SK-N-SH (cell line): ENCODE results near the gene MYO16. TPM values are rescaled to one million over a fixed set of nuclear protein-coding genes. Genes with fewer than 3 reads are reported as not detected.

Experiments
- CTCF ChIA-PET: fragments of 300-600, 350-600 bp; formaldehyde crosslinking; extraction: SDS; loops from one replicate; lab custom pipeline; 2021; lab: Yijun Ruan, JAX
- POLR2A ChIA-PET: fragments of 350-600 bp; sonication (Branson Sonifier 250); formaldehyde crosslinking; extraction: SDS; loops from one replicate; lab custom pipeline; 2020; ENCODE audit warnings: antibody characterized with exemption, inconsistent platforms; lab: Yijun Ruan, JAX
- DNase-seq: peaks from one replicate; pipeline ENCODE4 v3.0.0; 2012
- H2AFZ ChIP-seq: fragments of 200-600 bp; sonication (generic); 2 replicates; pipeline ENCODE4 v1.8.1; 2016; ENCODE audit warnings: antibody characterized with exemption, mild to moderate bottlenecking, low read depth
- H3F3A ChIP-seq: fragments of 200-600 bp; sonication (generic); replicated peaks from 2 replicates; pipeline ENCODE3; 2016; ENCODE audit warnings: antibody characterized with exemption, mild to moderate bottlenecking; ENCODE audit not compliant: insufficient read depth
- H3K27ac ChIP-seq, 2 experiments: fragments of 200-500 bp in 1 of 2; fragments of 200-600 bp in 1 of 2; sonication (Bioruptor generic) in 1 of 2; sonication (generic), shearing (Covaris generic) in 1 of 2; 2 replicates each; pipeline versions ENCODE4 v1.5.1 to v1.6.1; 2014 to 2016; ENCODE audit warnings: low read depth in 2 of 2, inconsistent platforms in 1 of 2, low read length in 1 of 2, mild to moderate bottlenecking in 1 of 2, mixed read lengths in 1 of 2
- H3K27me3 ChIP-seq: fragments of 200-600 bp; sonication (generic), shearing (Covaris generic); 2 replicates; pipeline ENCODE4 v1.6.1; 2016; ENCODE audit warnings: mixed run types; ENCODE audit not compliant: insufficient read depth
- H3K36me3 ChIP-seq, 2 experiments: fragments of 200-500 bp in 1 of 2; fragments of 200-600 bp in 1 of 2; sonication (Bioruptor generic) in 1 of 2; sonication (generic) in 1 of 2; replicated peaks in 1 of 2; 2 replicates each; pipeline versions ENCODE3 to v1.5.1; 2014 to 2016; ENCODE audit warnings: low read length in 1 of 2, mild to moderate bottlenecking in 1 of 2; ENCODE audit not compliant: insufficient read depth in 2 of 2, control insufficient read depth in 1 of 2
- H3K4me1 ChIP-seq, 2 experiments: fragments of 200-500 bp in 1 of 2; fragments of 200-600 bp in 1 of 2; sonication (Bioruptor generic) in 1 of 2; sonication (generic), shearing (Covaris generic) in 1 of 2; 2 replicates each; pipeline versions ENCODE4 v1.5.1 to v1.6.1; 2014 to 2016; ENCODE audit warnings: low read depth in 1 of 2, low read length in 1 of 2, mixed run types in 1 of 2; ENCODE audit not compliant: insufficient read depth in 2 of 2, control insufficient read depth in 1 of 2
- H3K4me2 ChIP-seq: fragments of 200-600 bp; sonication (generic), shearing (Covaris generic); 2 replicates; pipeline ENCODE4 v1.6.1; 2017; ENCODE audit warnings: mixed run types
- H3K4me3 ChIP-seq, 2 experiments: fragments of 200-500 bp in 1 of 2; fragments of 200-600 bp in 1 of 2; sonication (Bioruptor generic) in 1 of 2; sonication (generic), shearing (Covaris generic) in 1 of 2; 2 replicates each; pipeline versions ENCODE4 v1.5.1 to v1.8.1; 2014 to 2016; ENCODE audit warnings: low read depth in 2 of 2, inconsistent platforms in 1 of 2, low read length in 1 of 2, mild to moderate bottlenecking in 1 of 2, mixed read lengths in 1 of 2, moderate library complexity in 1 of 2
- H3K79me2 ChIP-seq: fragments of 200-600 bp; sonication (generic); 2 replicates; pipeline ENCODE4 v1.8.1; 2017; ENCODE audit warnings: mild to moderate bottlenecking; ENCODE audit not compliant: insufficient read depth
- H3K9ac ChIP-seq: fragments of 200-600 bp; sonication (generic); 2 replicates; pipeline ENCODE4 v1.6.1; 2017; ENCODE audit warnings: mixed run types
- H3K9me2 ChIP-seq: fragments of 200-600 bp; sonication (generic); 2 replicates; pipeline ENCODE4 v1.6.1; 2017; ENCODE audit warnings: mixed run types
- H3K9me3 ChIP-seq: fragments of 200-600 bp; sonication (generic); 2 replicates; pipeline ENCODE4 v1.6.1; 2017; ENCODE audit warnings: mixed run types, mild to moderate bottlenecking, moderate library complexity
- H4K20me1 ChIP-seq: fragments of 200-600 bp; sonication (generic); 2 replicates; pipeline ENCODE4 v1.6.1; 2017; ENCODE audit warnings: mild to moderate bottlenecking, mixed run types; ENCODE audit not compliant: insufficient read depth
- CHD2 ChIP-seq: fragments of 150-350 bp; IDR thresholded peaks from 2 replicates; pipeline ENCODE4 v1.6.1; 2018; ENCODE audit warnings: low read length; ENCODE audit not compliant: partially characterized antibody
- ELF1 ChIP-seq: IDR thresholded peaks from 2 replicates; pipeline ENCODE4 v1.4.0; 2012
- EP300 ChIP-seq, 2 experiments: IDR thresholded peaks; 2 replicates each; pipeline versions ENCODE4 v1.4.0 to v1.6.1; 2012; ENCODE audit warnings: borderline replicate concordance in 1 of 2, low read depth in 1 of 2, low read length in 1 of 2
- FOSL2 ChIP-seq: IDR thresholded peaks from 2 replicates; pipeline ENCODE4 v1.4.0; 2012; ENCODE audit warnings: low read depth, mild to moderate bottlenecking, moderate library complexity, borderline replicate concordance
- FOXJ3 ChIP-seq: sonication (generic); formaldehyde crosslinking; IDR thresholded peaks from 2 replicates; pipeline ENCODE4 v1.5.1; 2020; ENCODE audit warnings: mild to moderate bottlenecking, missing genetic modification reagents
- FOXM1 ChIP-seq: IDR thresholded peaks from 2 replicates; pipeline ENCODE4 v1.4.0; 2012; ENCODE audit warnings: low read depth, mild to moderate bottlenecking
- GATA2 ChIP-seq: sonication (generic); formaldehyde crosslinking; IDR thresholded peaks from 2 replicates; pipeline ENCODE4 v1.5.0; 2020; ENCODE audit warnings: mild to moderate bottlenecking, missing genetic modification reagents
- IRF3 ChIP-seq: fragments of 150-350 bp; IDR thresholded peaks from 2 replicates; pipeline ENCODE4 v1.6.1; 2016; ENCODE audit warnings: mild to moderate bottlenecking, low read depth, low read length
- JUND ChIP-seq: IDR thresholded peaks from 2 replicates; pipeline ENCODE4 v1.4.0; 2012
- MAX ChIP-seq: IDR thresholded peaks from 2 replicates; pipeline ENCODE4 v1.4.0; 2012; ENCODE audit warnings: low read depth
- NFIC ChIP-seq: IDR thresholded peaks from 2 replicates; pipeline ENCODE4 v1.4.0; 2012; ENCODE audit warnings: borderline replicate concordance
- PBX3 ChIP-seq: IDR thresholded peaks from 2 replicates; pipeline ENCODE4; 2012
- POLR2AphosphoS5 ChIP-seq: IDR thresholded peaks from 2 replicates; pipeline ENCODE4 v1.6.1; 2012; ENCODE audit warnings: low read depth, low read length
- RAD21 ChIP-seq: IDR thresholded peaks from 2 replicates; pipeline ENCODE4 v1.6.1; 2012; ENCODE audit warnings: mild to moderate bottlenecking, low read length
- REST ChIP-seq: IDR thresholded peaks from 2 replicates; pipeline ENCODE4 v1.6.1; 2012; ENCODE audit warnings: mild to moderate bottlenecking, low read depth, low read length, moderate library complexity
- RFX5 ChIP-seq: IDR thresholded peaks from 2 replicates; pipeline ENCODE4 v1.6.1; 2012; ENCODE audit warnings: mild to moderate bottlenecking, improper control_type of control experiment, low read length
- RXRA ChIP-seq: IDR thresholded peaks from 2 replicates; pipeline ENCODE4 v1.4.0; 2012; ENCODE audit warnings: low read depth, mild to moderate bottlenecking, borderline replicate concordance
- SMC3 ChIP-seq: IDR thresholded peaks from 2 replicates; pipeline ENCODE4 v1.6.1; 2012; ENCODE audit warnings: low read depth, low read length, improper control_type of control experiment
- TCF12 ChIP-seq: IDR thresholded peaks from 2 replicates; pipeline ENCODE4 v1.4.0; 2012
- YY1 ChIP-seq: IDR thresholded peaks from 2 replicates; pipeline ENCODE4 v1.4.0; 2012; ENCODE audit warnings: low read depth, mild to moderate bottlenecking
- WGBS: methylation state at CpG from one replicate; pipeline ENCODE4 v1.1.6; 2017; ENCODE audit warnings: low lambda C conversion rate; 5-methylcytosine and 5-hydroxymethylcytosine counted together
- polyA plus RNA-seq, 3 experiments: library from polyadenylated mRNA; depleted of rRNA; stranded (reverse); fragments of >200 nt; gene quantifications; 2 replicates each; pipeline ENCODE4 v1.2.3, GENCODE V29; 2012

Gene MYO16
- polyA plus RNA-seq, 1 of the 3 experiments (the other 2 are of a cell fraction) = 0.07 TPM

- no peak overlapping the region for H3K4me3 ChIP-seq
- H3K9ac ChIP-seq = peak overlapping the region; percentile 71
- WGBS = 74% methylated on average over 13 of the region's 13 CpGs
- no peaks in the 10 kb centered on the region for H3K9me3 ChIP-seq
- H4K20me1 ChIP-seq = no peaks in the 10 kb centered on the region
- peak overlapping the region; percentile 84 to 88 for H3K27ac ChIP-seq
- peak overlapping the region; percentile 75 for H3K4me2 ChIP-seq
- no peaks in the 10 kb centered on the region for H3K9me2 ChIP-seq
- no peak for DNase-seq
- TF ChIP-seq YY1 (no peak), GATA2 (CRISPR knock-in tag) (peak; percentile 35; the same call in 1 of the 2 replicates), CHD2 (no peak), RAD21 (0 out of 2 replicates have a peak, but pooled peaks have one; percentile 13), IRF3 (no peak), TCF12 (no peak), MAX (no peak)
- H2AFZ ChIP-seq = peak overlapping the region; percentile 47; the same call in 1 of the 2 replicates
- ChIA-PET CTCF (interaction anchor here (1.0 kb wide), 1 partner anchor 194 kb away, joined by 3 read pairs; no protein-coding TSS in a partner anchor), POLR2A (no interaction called here)
- H3K36me3 ChIP-seq = no peaks in the 10 kb centered on the region
- peaks cover 45 to 46% of the 10 kb centered on the region in 2 experiments for H3K4me1 ChIP-seq
- H3K27me3 ChIP-seq = no peaks in the 10 kb centered on the region
- no peaks in the 10 kb centered on the region for H3K79me2 ChIP-seq
- H3F3A ChIP-seq = peaks cover 24% of the 10 kb centered on the region
Observed at GRCh38 chr13:109154966-109155761, 525.8 kb downstream of the MYO16 start.

- Histone ChIP-seq H3F3A (peaks cover 24% of the 10 kb centered on the region), H2AFZ (peak overlapping the region; percentile 32; the same call in 1 of the 2 replicates), H3K79me2 (no peaks in the 10 kb centered on the region), H3K27ac (peak overlapping the region; percentile 84 to 88), H3K4me2 (peak overlapping the region; percentile 75), H3K4me3 (peak overlapping the region; percentile 17 to 38; a peak in 3 of 4 replicates), H4K20me1 (no peaks in the 10 kb centered on the region), H3K4me1 (peaks cover 37 to 47% of the 10 kb centered on the region in 2 experiments), H3K9me2 (no peaks in the 10 kb centered on the region), H3K9ac (peak overlapping the region; percentile 71), H3K36me3 (no peaks in the 10 kb centered on the region), H3K9me3 (no peaks in the 10 kb centered on the region), H3K27me3 (no peaks in the 10 kb centered on the region)
- POLR2A ChIA-PET = no interaction called here
- CTCF ChIA-PET = interaction anchor here (0.6 to 1.7 kb wide), 5 partner anchors 11 to 629 kb away, joined by 3 to 6 read pairs (median 3); no protein-coding TSS in a partner anchor
- no peak for DNase-seq
- whole genome bisulfite sequencing = 16% methylated on average over 16 of the region's 16 CpGs
- TF ChIP-seq FOSL2 = peak; percentile 86
- peak; percentile 59; the same call in 1 of the 2 replicates for TF ChIP-seq NFIC
- peak; percentile 12; the same call in 1 of the 2 replicates for TF ChIP-seq SMC3
- peak; percentile 27; the same call in 1 of the 2 replicates for TF ChIP-seq POLR2AphosphoS5
- TF ChIP-seq FOXM1 = no peak
- TF ChIP-seq FOXJ3 (CRISPR knock-in tag) = no peak
- peak; percentile 94 for TF ChIP-seq JUND
- TF ChIP-seq RFX5 = no peak
- peak in 1 of 2 experiments; percentile 83; a peak in 2 of 4 replicates for TF ChIP-seq EP300 (IDR thresholded peaks at IDR 0.05; ENCODE audit: borderline replicate concordance in 1 of 2, low read depth in 1 of 2, low read length in 1 of 2)
- TF ChIP-seq REST = no peak
- TF ChIP-seq RXRA = peak; percentile 44; the same call in 1 of the 2 replicates
- no peak for TF ChIP-seq ELF1
- TF ChIP-seq PBX3 = peak; percentile 74
Observed at GRCh38 chr13:109156181-109156935, 526.9 kb downstream of the MYO16 start.
